Measurements from ENCODE around the gene RASAL2.

RASAL2 gene

DNA sequence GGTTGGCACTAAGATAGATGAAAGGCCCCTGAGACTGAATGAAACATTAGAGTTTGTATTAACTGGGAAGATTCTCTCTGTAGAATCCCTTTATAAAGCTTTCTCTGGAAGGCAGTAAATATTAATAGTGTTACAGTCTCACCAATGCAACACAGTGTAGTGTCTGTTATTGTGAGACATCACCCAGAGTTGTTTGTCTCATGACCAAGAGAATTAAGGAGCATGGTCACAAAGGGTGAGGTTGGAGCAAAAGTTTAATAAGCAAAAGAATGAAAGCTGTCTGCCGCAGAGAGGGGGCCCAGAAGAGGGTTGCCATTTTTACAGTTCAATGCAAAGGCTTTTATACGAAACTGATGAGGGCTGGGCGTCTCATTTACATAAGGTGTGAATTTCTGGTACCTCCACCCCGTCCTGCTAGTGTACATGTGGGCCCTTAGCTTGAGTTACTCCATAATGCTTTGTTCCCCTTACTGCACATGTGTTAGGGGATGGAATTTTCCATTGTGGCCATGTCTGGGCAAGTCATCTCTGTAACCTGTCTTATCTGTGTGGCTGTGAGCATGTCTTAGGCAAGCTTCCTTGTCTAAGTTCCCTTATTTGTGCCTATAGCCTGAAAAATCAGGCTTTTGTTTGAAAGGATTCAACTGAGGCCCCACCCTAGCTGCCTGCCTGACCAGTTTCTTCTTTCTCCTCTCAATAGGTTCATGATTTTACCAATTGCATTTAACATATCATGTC, 184.1 kb downstream of the RASAL2 start:
- Histone ChIP-seq H3K4me3 (ENCODE audit: low read depth, low read length) (no peak overlapping the region), H3K4me1 (ENCODE audit: control insufficient read depth, insufficient read depth, low read length, unreplicated experiment) (peaks cover 55% of the 10 kb centered on the region), H3K27me3 (ENCODE audit: insufficient read depth, low read length) (no peaks in the 10 kb centered on the region), H2AFZ (ENCODE audit: low read length, unreplicated experiment) (no peak overlapping the region), H3K36me3 (ENCODE audit: insufficient read depth, low read length) (no peaks in the 10 kb centered on the region), H3K27ac (ENCODE audit: low read depth, low read length) (no peak overlapping the region), H3K79me2 (ENCODE audit: control insufficient read depth, insufficient read depth, low read length, unreplicated experiment) (peaks cover 58% of the 10 kb centered on the region)

DNA sequence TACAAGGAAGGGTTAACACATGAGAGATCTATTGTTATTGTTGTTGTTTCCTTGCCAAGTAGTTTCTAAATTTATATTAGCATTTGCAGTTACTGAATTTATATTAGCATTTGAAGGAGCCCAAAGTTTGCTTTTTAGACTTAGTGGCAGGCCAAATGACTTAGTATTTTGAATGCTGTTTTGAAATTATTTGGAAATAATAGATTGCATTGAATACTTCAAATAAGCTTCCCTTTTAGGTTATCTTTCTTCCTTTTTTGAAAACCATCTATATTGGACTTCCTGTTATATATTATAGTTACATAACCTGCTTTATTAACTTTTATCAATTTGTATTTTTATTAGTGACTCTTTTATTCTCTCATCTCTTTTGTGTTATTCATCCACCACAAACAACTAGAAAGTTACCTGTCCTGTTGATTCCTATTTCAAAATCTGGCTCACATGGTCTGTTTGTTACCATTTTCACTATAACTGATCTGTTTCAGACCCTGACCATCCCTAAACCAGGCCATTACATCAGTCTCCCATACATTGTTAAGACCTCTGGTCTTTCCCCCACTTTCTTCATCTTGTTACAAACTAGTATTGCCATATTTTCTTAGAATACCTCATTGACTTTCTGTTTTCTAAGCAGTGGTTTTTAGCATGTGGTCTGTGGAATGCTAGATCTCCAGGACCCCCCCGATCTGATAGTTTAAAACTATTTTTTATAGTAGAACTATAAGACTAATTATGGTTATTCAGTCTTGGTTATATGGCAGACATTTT, 185.2 kb downstream of the RASAL2 start:
- H3K4me1 ChIP-seq (ENCODE audit: control insufficient read depth, insufficient read depth, low read length, unreplicated experiment): peaks cover 60% of the 10 kb centered on the region
- no peak overlapping the region for H3K4me3 ChIP-seq (ENCODE audit: low read depth, low read length)
- H3K36me3 ChIP-seq (ENCODE audit: insufficient read depth, low read length): no peaks in the 10 kb centered on the region
- H2AFZ ChIP-seq (ENCODE audit: low read length, unreplicated experiment): no peak overlapping the region
- H3K27me3 ChIP-seq (ENCODE audit: insufficient read depth, low read length): no peaks in the 10 kb centered on the region
- H3K27ac ChIP-seq (ENCODE audit: low read depth, low read length): no peak overlapping the region
- H3K79me2 ChIP-seq (ENCODE audit: control insufficient read depth, insufficient read depth, low read length, unreplicated experiment): peaks cover 50% of the 10 kb centered on the region

DNA sequence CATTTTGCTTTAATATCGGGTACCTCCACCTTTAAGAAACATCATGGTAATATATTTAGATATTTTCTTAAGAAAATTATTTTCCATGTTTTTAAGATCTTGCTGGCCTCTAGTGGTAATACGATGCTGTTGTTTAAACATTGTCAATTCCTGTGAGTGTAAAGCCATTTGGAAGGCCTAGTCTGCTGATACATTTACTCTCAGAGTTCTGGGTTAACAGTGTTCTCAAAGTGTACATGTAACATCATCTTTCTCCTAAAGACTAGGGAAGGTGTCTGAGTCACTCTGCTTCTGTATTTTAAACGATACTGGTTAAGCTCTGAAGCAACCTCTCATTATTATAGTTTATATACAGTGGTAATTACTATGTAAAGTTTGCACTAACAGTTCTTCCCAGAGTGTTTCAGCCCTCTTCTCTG, 189.1 kb downstream of the RASAL2 start:
- Histone ChIP-seq H3K4me3 (ENCODE audit: low read depth, low read length) (no peak overlapping the region), H3K4me1 (ENCODE audit: control insufficient read depth, insufficient read depth, low read length, unreplicated experiment) (peaks cover 51% of the 10 kb centered on the region), H3K79me2 (ENCODE audit: control insufficient read depth, insufficient read depth, low read length, unreplicated experiment) (peaks cover 38% of the 10 kb centered on the region), H2AFZ (ENCODE audit: low read length, unreplicated experiment) (no peak overlapping the region), H3K36me3 (ENCODE audit: insufficient read depth, low read length) (peaks cover 8% of the 10 kb centered on the region), H3K27ac (ENCODE audit: low read depth, low read length) (peak overlapping the region; percentile 81), H3K27me3 (ENCODE audit: insufficient read depth, low read length) (no peaks in the 10 kb centered on the region)

DNA sequence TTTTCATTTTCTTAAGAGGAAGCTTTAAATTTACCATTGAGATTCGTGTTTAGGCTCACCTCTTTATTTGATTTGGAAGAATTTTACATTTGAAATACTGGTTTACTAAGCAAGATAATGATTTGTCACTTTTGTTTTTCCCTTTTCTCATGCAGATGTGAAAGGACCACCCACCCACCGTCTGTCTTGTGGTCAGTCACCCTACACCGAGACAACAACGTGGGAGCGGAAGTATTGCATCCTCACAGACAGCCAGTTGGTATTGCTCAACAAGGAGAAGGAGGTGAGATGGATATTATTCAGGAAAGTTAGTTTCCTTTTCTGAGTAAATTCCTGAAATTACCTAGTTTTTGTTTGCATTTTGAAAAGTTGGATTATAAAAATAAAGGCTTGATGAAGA, 189.5 kb downstream of the RASAL2 start:
- Histone ChIP-seq H3K36me3 (ENCODE audit: insufficient read depth, low read length) (peaks cover 10% of the 10 kb centered on the region), H3K27ac (ENCODE audit: low read depth, low read length) (peak overlapping the region; percentile 81), H3K27me3 (ENCODE audit: insufficient read depth, low read length) (no peaks in the 10 kb centered on the region), H3K79me2 (ENCODE audit: control insufficient read depth, insufficient read depth, low read length, unreplicated experiment) (peaks cover 33% of the 10 kb centered on the region), H3K4me1 (ENCODE audit: control insufficient read depth, insufficient read depth, low read length, unreplicated experiment) (peaks cover 51% of the 10 kb centered on the region), H2AFZ (ENCODE audit: low read length, unreplicated experiment) (no peak overlapping the region), H3K4me3 (ENCODE audit: low read depth, low read length) (no peak overlapping the region)

DNA sequence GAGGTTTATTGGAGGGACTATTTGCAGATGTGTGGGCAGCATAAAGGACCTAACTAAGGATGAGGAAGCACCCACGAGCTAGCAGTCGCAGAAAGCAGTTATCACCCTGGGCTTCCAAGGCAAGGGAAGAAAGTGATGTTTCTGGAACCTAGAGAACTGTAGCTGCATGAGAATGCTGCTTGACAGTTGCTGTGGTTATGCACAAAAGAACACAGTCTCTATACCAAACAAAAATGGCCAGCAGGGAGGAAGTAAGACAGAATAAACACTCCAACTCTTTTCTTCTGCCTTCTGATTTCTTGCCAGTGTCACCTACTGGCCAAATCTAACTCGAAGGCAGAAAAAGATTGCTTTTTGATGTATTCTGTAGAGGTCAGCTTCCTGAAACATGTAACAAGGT, 190.2 kb downstream of the RASAL2 start:
- H3K36me3 ChIP-seq (ENCODE audit: insufficient read depth, low read length): peaks cover 12% of the 10 kb centered on the region
- H3K27me3 ChIP-seq (ENCODE audit: insufficient read depth, low read length): no peaks in the 10 kb centered on the region
- H3K4me1 ChIP-seq (ENCODE audit: control insufficient read depth, insufficient read depth, low read length, unreplicated experiment): peaks cover 45% of the 10 kb centered on the region
- peak overlapping the region; percentile 81 for H3K27ac ChIP-seq (ENCODE audit: low read depth, low read length)
- H2AFZ ChIP-seq (ENCODE audit: low read length, unreplicated experiment): no peak overlapping the region
- no peak overlapping the region for H3K4me3 ChIP-seq (ENCODE audit: low read depth, low read length)
- H3K79me2 ChIP-seq (ENCODE audit: control insufficient read depth, insufficient read depth, low read length, unreplicated experiment): peaks cover 33% of the 10 kb centered on the region

DNA sequence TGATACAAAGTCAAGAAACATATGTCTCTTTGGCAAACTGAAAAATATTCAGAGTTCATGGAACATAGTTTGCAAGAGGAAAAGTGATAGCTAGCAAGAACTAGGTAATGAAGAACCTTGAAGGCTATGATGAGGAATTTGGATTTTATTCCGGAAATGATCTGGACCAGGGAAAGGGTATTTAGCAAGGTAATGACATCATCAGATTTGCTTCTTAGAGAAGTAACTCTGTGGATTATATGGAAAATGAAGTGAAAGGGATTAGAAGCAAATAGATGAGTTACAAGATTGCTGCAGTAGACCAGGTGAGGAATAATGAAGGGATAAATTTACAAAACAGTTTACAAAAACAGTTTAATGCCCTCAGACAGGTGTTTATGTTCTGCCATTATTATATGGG, 197.3 kb downstream of the RASAL2 start:
- Histone ChIP-seq H2AFZ (ENCODE audit: low read length, unreplicated experiment) (no peak overlapping the region), H3K4me3 (ENCODE audit: low read depth, low read length) (no peak overlapping the region), H3K36me3 (ENCODE audit: insufficient read depth, low read length) (peaks cover 13% of the 10 kb centered on the region), H3K4me1 (ENCODE audit: control insufficient read depth, insufficient read depth, low read length, unreplicated experiment) (no peaks in the 10 kb centered on the region), H3K27ac (ENCODE audit: low read depth, low read length) (no peak overlapping the region), H3K79me2 (ENCODE audit: control insufficient read depth, insufficient read depth, low read length, unreplicated experiment) (peaks cover 4% of the 10 kb centered on the region), H3K27me3 (ENCODE audit: insufficient read depth, low read length) (no peaks in the 10 kb centered on the region)

DNA sequence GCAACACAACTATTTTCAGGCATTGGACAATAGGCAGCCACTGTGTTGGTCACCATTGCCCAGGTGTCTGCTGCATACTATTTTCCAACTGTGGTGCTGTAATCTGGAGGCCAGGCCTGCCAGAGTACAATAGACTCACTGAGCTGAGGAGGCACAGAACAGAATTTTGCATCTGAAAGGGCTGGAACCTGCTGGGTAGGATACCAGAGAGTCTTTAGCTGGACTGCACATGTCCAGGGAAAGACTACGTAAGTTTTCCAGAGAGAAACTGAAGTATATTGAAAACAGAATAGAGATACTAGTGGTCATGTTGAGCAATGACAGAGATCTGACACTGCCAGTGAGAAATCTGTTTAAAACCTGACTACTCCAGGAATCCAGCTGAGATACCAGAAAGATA, 200.8 kb downstream of the RASAL2 start:
- no peaks in the 10 kb centered on the region for H3K79me2 ChIP-seq (ENCODE audit: control insufficient read depth, insufficient read depth, low read length, unreplicated experiment)
- no peak overlapping the region for H2AFZ ChIP-seq (ENCODE audit: low read length, unreplicated experiment)
- H3K36me3 ChIP-seq (ENCODE audit: insufficient read depth, low read length): no peaks in the 10 kb centered on the region
- H3K27me3 ChIP-seq (ENCODE audit: insufficient read depth, low read length): no peaks in the 10 kb centered on the region
- no peaks in the 10 kb centered on the region for H3K4me1 ChIP-seq (ENCODE audit: control insufficient read depth, insufficient read depth, low read length, unreplicated experiment)
- H3K4me3 ChIP-seq (ENCODE audit: low read depth, low read length): no peak overlapping the region
- H3K27ac ChIP-seq (ENCODE audit: low read depth, low read length): no peak overlapping the region

DNA sequence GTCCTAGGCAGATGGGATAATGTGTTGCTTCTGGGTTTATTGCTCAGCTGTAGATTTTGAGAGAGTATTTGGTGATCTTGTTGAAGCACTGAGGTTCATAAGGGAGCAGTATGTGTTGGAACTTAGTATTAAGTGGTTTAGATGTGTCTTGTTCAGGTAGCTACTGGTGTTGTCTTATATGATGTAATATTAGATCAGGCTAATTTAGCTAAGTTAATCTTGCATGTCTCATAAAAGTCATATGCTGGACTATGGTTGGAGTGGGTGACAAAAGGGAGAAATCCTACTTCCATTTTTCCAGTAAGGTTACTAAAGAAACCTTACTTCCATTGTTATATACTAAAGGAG, 206.4 kb downstream of the RASAL2 start:
- peaks cover 13% of the 10 kb centered on the region for H3K79me2 ChIP-seq (ENCODE audit: control insufficient read depth, insufficient read depth, low read length, unreplicated experiment)
- peaks cover 3% of the 10 kb centered on the region; the same call in 1 of the 2 replicates for H3K36me3 ChIP-seq (ENCODE audit: insufficient read depth, low read length)
- H3K4me1 ChIP-seq (ENCODE audit: control insufficient read depth, insufficient read depth, low read length, unreplicated experiment): peaks cover 6% of the 10 kb centered on the region
- peak overlapping the region; percentile 5; the same call in 1 of the 2 replicates for H3K4me3 ChIP-seq (ENCODE audit: low read depth, low read length)
- peak overlapping the region; percentile 27 for H2AFZ ChIP-seq (ENCODE audit: low read length, unreplicated experiment)
- peak overlapping the region; percentile 15; the same call in 1 of the 2 replicates for H3K27ac ChIP-seq (ENCODE audit: low read depth, low read length)
- H3K27me3 ChIP-seq (ENCODE audit: insufficient read depth, low read length): no peaks in the 10 kb centered on the region

DNA sequence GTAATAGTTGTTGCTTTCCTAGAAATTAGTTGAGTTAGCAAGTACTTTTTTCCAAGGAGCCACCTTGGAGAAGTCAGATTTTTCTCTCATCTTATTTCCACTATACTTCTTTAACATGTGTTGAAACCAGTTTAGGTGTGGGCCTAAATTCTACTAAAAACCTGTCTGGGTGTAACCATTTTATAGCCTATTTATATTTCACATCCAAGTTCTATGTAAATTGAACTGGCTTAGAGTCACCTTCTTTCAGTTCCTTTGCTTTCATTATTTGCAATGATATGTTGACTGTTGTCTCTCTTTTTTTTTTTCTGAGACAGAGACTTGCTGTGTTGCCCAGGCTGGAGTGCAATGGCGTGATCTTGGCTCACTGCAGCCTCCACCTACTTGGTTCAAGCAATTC, 207.2 kb downstream of the RASAL2 start:
- Histone ChIP-seq H3K27ac (ENCODE audit: low read depth, low read length) (no peak overlapping the region), H3K79me2 (ENCODE audit: control insufficient read depth, insufficient read depth, low read length, unreplicated experiment) (peaks cover 17% of the 10 kb centered on the region), H3K27me3 (ENCODE audit: insufficient read depth, low read length) (no peaks in the 10 kb centered on the region), H2AFZ (ENCODE audit: low read length, unreplicated experiment) (no peak overlapping the region), H3K36me3 (ENCODE audit: insufficient read depth, low read length) (peaks cover 3% of the 10 kb centered on the region), H3K4me3 (ENCODE audit: low read depth, low read length) (no peak overlapping the region), H3K4me1 (ENCODE audit: control insufficient read depth, insufficient read depth, low read length, unreplicated experiment) (peaks cover 6% of the 10 kb centered on the region)

DNA sequence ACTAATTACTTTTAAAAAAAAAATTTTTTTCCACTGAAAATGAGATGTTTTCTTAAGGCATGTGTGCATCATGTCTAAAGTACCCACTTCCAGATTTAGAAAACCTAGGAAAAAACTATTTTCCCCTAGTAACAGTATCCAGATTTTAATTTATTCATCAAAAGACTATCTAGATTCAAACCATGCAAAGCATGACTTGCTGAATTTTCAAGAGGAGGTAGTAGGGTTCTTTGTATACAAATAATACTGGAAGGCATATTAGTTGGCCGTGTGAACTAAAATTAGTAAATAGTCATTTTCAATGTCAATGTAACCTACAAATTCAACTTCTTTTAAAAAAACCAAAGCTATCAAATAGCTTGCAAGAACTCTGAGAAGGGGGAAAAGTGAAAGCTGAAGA, 213.4 kb downstream of the RASAL2 start:
- H3K27me3 ChIP-seq (ENCODE audit: insufficient read depth, low read length): no peaks in the 10 kb centered on the region
- no peaks in the 10 kb centered on the region; the same call in 1 of the 2 replicates for H3K36me3 ChIP-seq (ENCODE audit: insufficient read depth, low read length)
- H2AFZ ChIP-seq (ENCODE audit: low read length, unreplicated experiment): no peak overlapping the region
- no peak overlapping the region for H3K4me3 ChIP-seq (ENCODE audit: low read depth, low read length)
- H3K27ac ChIP-seq (ENCODE audit: low read depth, low read length): no peak overlapping the region
- H3K4me1 ChIP-seq (ENCODE audit: control insufficient read depth, insufficient read depth, low read length, unreplicated experiment): peaks cover 14% of the 10 kb centered on the region
- peaks cover 30% of the 10 kb centered on the region for H3K79me2 ChIP-seq (ENCODE audit: control insufficient read depth, insufficient read depth, low read length, unreplicated experiment)

DNA sequence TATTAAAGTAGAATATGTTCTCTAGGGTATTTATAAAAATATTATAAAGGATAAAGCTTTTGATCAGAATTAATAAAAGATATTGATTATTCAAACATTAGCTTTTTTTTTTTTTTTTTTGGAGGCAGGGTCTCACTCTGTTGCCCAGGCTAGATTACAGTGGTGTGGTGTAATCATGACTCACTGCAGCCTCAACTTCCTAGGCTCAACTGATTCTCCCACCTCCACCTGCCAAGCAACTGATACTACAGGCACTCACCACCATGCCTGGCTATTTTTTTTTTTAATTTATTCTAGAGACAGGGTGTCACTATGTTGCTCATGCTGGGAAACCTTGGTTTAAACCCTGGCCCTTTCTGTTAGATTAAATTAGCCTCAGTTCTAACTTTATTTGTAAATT, 214.5 kb downstream of the RASAL2 start:
- Histone ChIP-seq H3K79me2 (ENCODE audit: control insufficient read depth, insufficient read depth, low read length, unreplicated experiment) (peaks cover 38% of the 10 kb centered on the region), H3K36me3 (ENCODE audit: insufficient read depth, low read length) (no peaks in the 10 kb centered on the region; the same call in 1 of the 2 replicates), H3K4me3 (ENCODE audit: low read depth, low read length) (no peak overlapping the region), H2AFZ (ENCODE audit: low read length, unreplicated experiment) (no peak overlapping the region), H3K4me1 (ENCODE audit: control insufficient read depth, insufficient read depth, low read length, unreplicated experiment) (peaks cover 14% of the 10 kb centered on the region), H3K27ac (ENCODE audit: low read depth, low read length) (no peak overlapping the region), H3K27me3 (ENCODE audit: insufficient read depth, low read length) (no peaks in the 10 kb centered on the region)

Measured in ACC112 (cell line).